Naive thymus-derived CD8-positive, alpha-beta T cell (primary cell): ENCODE data around the gene KCNJ12. TPM values are rescaled to one million over a fixed set of nuclear protein-coding genes. Genes with fewer than 3 reads are reported as not detected.
"Not testable (repeated sequence)": the region's sequence is repeated elsewhere in the genome, so short reads cannot be mapped to it uniquely, and the experiment has no call there.

Source experiments
- ATAC-seq, 2 donors: fragments of 150-1000 bp; cut with Tn5 transposase in 1 of 2; sonication (Bioruptor Pico), chemical (Tn5 transposase) in 1 of 2; 1 replicate in 1 of 2; 2 replicates in 1 of 2; pipeline ENCODE4 v1.10.0; 2021; ENCODE audit warnings: mild to moderate bottlenecking in 2 of 2, moderate library complexity in 2 of 2
- POLR2A ChIA-PET: fragments of 350-600 bp; sonication (Branson Sonifier 250); formaldehyde crosslinking; loops from one replicate; lab custom pipeline; 2021; ENCODE audit warnings: antibody characterized with exemption; lab: Charles Lee
- DNase-seq, 10 donors: peaks; one replicate each; pipeline versions ENCODE4 v3.0.0 to v3.0.0-alpha.2; 2020 to 2022
- H3K27ac Mint-ChIP-seq, 10 donors: one replicate each; pipeline ENCODE4 v1.8.0; 2020 to 2022; ENCODE audit warnings: mild to moderate bottlenecking in 10 of 10, mixed read lengths in 10 of 10, moderate library complexity in 4 of 10, inconsistent platforms in 1 of 10
- H3K27me3 Mint-ChIP-seq, 5 donors: one replicate each; pipeline ENCODE4 v1.8.0; 2021 to 2022; ENCODE audit warnings: mixed read lengths in 5 of 5
- H3K36me3 Mint-ChIP-seq, 3 donors: one replicate each; pipeline ENCODE4 v1.8.0; 2020 to 2022; ENCODE audit warnings: mixed read lengths in 3 of 3, mild to moderate bottlenecking in 2 of 3, inconsistent platforms in 1 of 3
- H3K4me1 Mint-ChIP-seq, 4 donors: one replicate each; pipeline ENCODE4 v1.8.0; 2021 to 2022; ENCODE audit warnings: mixed read lengths in 4 of 4
- H3K4me3 Mint-ChIP-seq, 10 donors: one replicate each; pipeline ENCODE4 v1.8.0; 2020 to 2022; ENCODE audit warnings: mild to moderate bottlenecking in 10 of 10, mixed read lengths in 10 of 10, moderate library complexity in 6 of 10, inconsistent platforms in 1 of 10
- H3K9me3 Mint-ChIP-seq, 9 donors: one replicate each; pipeline ENCODE4 v1.8.0; 2020 to 2022; ENCODE audit warnings: mixed read lengths in 9 of 9, mild to moderate bottlenecking in 3 of 9, inconsistent platforms in 1 of 9, moderate library complexity in 1 of 9
- polyA plus RNA-seq, 3 donors: library from polyadenylated mRNA; unstranded; fragments of 300-500 nt; fragmentation: Illumina TruSeq; gene quantifications; one replicate each; pipeline ENCODE4 v1.2.3, GENCODE V29; 2021
- total RNA-seq, 8 experiments: library from RNA in 2 of 8; stranded (reverse) in 2 of 8; gene quantifications; one replicate each; pipeline ENCODE4 v1.2.3 and lab custom pipeline; 2021 to 2026

KCNJ12 gene
- total RNA-seq (not detected), polyA plus RNA-seq (under 1 TPM in 2 of 3 donors, not detected in 1; 0.16 to 0.18 TPM), total RNA-seq (lab: John Stamatoyannopoulos, UW) (0 to 0.98 (median 0.26) reads per million in 6 experiments)

DNA sequence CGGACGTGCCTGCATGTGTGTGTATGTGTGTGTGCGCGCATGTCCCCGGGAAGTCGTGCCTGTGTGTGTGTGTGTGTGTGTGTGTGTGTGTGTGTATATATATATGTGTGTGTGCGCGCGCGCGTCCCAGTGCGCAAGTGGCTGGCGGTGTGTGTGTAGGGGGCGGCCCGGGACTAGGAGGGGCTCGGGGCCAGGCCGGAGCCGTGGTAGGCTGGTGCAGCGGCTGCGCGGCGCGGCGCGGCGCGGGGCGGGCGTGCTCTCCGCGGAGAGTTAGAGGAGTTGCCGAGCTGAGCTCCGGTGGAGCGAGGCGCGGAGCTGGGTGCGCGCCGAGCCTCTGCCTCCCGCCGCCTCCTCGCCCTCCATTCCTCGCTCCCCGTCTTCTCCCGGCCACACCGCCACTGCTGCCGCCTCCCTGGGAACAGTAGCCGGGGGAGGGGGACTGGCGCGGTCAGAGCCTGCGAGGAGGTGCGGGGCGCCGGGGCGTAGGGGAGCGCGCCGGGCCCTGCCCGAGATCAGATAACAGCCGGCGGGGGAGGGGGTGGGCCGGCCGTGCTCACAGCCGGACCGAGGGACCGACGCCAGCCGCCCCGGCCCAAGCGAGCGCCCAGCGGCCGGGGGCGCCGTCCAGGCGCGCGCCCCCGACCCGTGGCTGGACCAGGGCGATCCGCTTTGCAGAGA lies at the start of gene KCNJ12:
Gene KCNJ12, plus strand, starts transcription at position 277 of the 678 bp plus-strand sequence. CDS start 38,986 bp downstream, outside the sequence.
- ATAC-seq (peak; percentile 39 to 55), DNase-seq (peak in 1 of 10 donors; percentile 8)
- Mint-ChIP-seq H3K4me1 (peaks cover 7 to 27% (median 16%) of the 10 kb centered on the region in 4 donors), H3K36me3 (peaks cover 0 to 2% (median 0%) of the 10 kb centered on the region in 3 donors), H3K4me3 (peak within 1 kb of the TSS; percentile 37 to 82 (median 64)), H3K27ac (no peak within 1 kb of the TSS), H3K27me3 (peaks cover 4 to 52% (median 27%) of the 10 kb centered on the region in 5 donors), H3K9me3 (no peaks in the 10 kb centered on the region)
- POLR2A ChIA-PET: no interaction called here

DNA sequence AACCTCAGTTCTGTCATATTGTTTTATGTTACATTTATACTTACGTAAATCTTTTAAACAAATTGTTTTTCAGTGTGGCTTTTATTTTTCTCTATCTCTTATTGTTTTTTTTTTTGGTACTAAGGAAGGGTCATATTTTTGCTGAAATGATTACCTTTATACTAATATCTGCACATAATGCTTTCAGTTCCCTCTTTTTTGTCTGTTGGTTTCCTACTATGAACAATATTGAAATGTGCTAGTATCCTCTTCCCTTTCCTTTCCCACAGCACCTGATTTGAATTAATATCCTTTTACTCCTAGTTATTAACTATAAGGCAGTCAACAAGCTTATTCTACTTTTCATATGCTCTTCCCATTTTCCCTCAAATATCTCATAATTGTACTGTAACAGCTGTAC lies 48.2 kb upstream of the KCNJ12 start:
- H3K4me1 Mint-ChIP-seq, POLR2A ChIA-PET, H3K27ac Mint-ChIP-seq, H3K27me3 Mint-ChIP-seq, H3K36me3 Mint-ChIP-seq, ATAC-seq, DNase-seq, H3K4me3 Mint-ChIP-seq: not testable (repeated sequence)
- peaks cover 0 to 13% (median 4%) of the 10 kb centered on the region in 9 donors for H3K9me3 Mint-ChIP-seq

DNA sequence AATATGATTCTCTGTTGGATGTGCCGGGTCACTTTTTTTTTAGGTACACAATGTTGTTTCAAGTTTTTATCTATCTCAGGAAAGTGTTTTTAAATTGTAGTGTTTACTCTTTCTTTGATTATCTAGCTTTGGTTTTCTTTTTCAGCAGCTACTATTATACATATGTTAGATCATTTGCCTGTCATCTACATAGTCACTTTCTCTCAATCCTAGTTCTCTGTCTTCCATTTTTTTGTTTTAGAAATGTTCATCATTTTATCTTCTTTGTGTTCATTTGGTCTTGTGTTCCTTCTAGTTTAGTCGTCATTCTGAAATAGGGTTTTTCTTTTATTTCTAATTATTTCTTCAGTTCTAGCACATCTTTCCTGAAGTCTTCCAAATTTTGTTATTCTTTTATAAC lies 47.4 kb upstream of the KCNJ12 start:
- H3K9me3 Mint-ChIP-seq: peaks cover 0 to 13% (median 4%) of the 10 kb centered on the region in 9 donors
- H3K27me3 Mint-ChIP-seq, DNase-seq, H3K27ac Mint-ChIP-seq, H3K36me3 Mint-ChIP-seq, H3K4me1 Mint-ChIP-seq, POLR2A ChIA-PET, H3K4me3 Mint-ChIP-seq, ATAC-seq: not testable (repeated sequence)

DNA sequence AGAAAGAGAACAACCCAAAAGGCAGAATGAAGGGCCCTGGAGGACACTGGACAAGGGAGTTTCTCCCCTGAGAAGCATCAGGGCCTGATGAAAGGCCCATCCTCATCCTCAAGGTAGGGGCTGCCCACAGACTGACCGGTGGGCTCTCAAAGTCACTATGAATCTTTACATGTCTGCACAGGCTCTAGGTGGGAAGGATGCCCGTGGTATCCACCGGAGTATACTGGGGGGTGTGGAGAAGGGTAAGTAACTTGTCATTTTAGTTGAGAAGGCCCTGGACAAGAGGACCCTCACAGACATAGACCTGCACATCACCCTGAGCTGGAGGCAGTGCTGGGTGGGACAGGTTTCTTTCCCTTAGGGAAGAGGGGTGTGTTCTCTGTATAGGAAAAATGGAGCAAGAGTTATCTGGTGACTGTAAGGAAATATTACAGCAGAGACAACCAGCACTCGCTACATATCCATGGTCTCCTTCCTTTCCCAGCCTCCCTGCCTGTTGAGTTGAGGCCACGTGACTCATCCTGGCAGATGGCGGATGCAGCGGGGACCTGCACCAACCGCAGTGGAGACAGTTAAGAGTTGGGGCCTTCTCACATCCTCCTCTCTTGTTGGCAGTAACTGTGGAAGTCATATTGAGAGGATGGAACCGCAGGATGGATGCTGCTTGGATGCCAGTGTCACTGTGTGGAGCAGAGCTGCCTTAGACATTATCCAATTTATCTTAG lies 45.6 kb upstream of the KCNJ12 start:
- H3K27me3 Mint-ChIP-seq: peaks cover 0 to 3% (median 0%) of the 10 kb centered on the region in 5 donors
- ATAC-seq (no peak), DNase-seq (no peak)
- peaks cover 0 to 4% (median 0%) of the 10 kb centered on the region in 4 donors for H3K4me1 Mint-ChIP-seq
- peaks cover 0 to 2% (median 0%) of the 10 kb centered on the region in 3 donors for H3K36me3 Mint-ChIP-seq
- peaks cover 0 to 13% (median 4%) of the 10 kb centered on the region in 9 donors for H3K9me3 Mint-ChIP-seq
- H3K27ac Mint-ChIP-seq: no peak overlapping the region
- H3K4me3 Mint-ChIP-seq: no peak overlapping the region
- POLR2A ChIA-PET: no interaction called here

DNA sequence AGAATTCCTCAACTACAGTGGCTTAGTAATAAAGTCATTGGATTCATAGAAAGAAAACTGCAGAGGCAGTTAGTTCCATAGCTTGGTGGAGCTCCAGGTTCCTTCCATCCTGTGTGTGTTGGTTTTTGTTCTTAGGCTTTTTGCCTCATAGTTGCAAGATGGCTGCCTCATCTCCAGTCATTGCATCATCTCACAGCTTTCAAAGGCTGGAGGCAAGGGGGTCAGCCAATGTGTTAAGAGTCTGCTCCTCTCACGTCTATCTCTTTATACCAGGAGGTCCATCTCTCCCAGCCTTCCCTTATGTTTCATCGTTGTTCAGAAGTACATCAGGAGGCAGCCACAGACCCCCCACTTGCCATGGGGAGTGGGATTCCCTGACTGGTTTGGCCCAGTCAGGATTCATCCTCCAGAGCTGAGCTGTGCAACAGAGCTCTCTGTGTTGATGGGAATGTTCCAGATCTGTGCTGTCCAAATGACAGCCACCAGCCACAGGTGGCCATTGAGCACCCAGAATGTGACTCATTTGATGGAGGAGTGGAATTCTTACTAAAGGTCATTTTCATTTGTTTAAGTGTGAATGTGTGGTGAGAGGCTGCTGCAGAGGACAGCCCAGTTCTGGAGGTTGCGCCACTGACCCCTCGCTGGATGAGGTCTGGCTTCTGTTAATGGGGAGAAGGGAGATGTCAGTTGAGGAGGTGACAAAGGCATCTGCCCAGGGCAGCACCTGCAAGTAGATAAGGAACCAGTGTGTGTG lies 39.4 kb upstream of the KCNJ12 start:
- ATAC-seq, POLR2A ChIA-PET, DNase-seq, H3K4me3 Mint-ChIP-seq, H3K9me3 Mint-ChIP-seq, H3K4me1 Mint-ChIP-seq, H3K27me3 Mint-ChIP-seq, H3K36me3 Mint-ChIP-seq, H3K27ac Mint-ChIP-seq: not testable (repeated sequence)

DNA sequence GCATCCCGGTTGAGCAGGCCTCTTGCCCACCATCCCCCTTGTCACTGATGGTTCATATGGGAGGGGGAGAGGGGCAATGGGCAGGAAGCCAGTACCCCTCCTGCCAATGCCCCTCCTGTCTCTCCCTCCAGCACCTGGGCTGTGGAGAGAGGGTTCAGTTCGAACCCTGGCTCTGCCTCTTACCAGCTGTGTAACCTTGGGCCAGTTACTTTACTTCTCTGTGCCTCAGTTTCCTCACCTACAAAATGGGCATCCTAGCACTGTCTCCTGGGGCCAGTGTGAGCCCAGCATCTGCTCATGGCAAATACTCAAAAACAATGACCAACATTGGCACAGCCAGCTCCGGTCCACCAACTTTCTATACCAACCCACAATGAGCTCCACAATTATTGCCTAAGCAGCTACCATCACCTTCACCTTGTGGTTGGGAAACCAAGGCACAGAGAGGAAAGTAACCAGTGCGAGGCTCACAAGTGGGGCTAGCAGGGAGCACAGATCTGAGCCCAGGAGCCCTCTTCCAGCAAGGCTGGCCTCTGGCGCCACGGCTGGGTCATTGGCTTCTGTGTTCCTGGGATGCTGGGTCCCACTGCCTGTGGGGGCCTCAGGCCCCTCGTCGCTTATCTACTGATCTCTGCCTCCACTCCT lies 38.1 kb upstream of the KCNJ12 start:
- H3K36me3 Mint-ChIP-seq, H3K27me3 Mint-ChIP-seq, H3K4me1 Mint-ChIP-seq, H3K9me3 Mint-ChIP-seq, POLR2A ChIA-PET, ATAC-seq: not testable (repeated sequence)
- peak in 1 of 10 donors; percentile 41 for DNase-seq
- Mint-ChIP-seq H3K27ac (peak overlapping the region in 1 of 10 donors; percentile 80), H3K4me3 (peak overlapping the region in 1 of 10 donors; percentile 20)

DNA sequence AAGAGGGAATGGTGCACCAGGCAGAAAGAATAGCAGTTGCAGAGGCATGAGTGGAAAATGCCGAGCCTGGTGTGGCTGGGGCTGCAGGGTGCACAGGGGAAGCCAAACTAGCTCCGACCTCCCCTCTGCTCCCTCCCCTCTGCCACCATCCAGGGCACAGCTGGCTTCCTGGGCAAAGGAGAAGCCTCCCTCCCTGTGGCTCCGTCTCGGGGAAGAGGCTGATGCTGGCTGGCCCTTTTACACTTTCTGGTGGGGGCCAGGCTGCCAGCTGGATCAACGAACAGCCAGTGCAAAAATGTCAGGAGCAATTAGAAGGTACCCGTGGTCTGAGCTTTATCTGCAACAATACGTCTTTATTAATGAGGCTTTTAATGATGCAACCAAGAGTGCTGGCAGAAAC lies 37.1 kb upstream of the KCNJ12 start:
- H3K9me3 Mint-ChIP-seq: peaks cover 0 to 4% (median 0%) of the 10 kb centered on the region in 9 donors
- DNase-seq (no peak), ATAC-seq (no peak)
- no peaks in the 10 kb centered on the region for H3K4me1 Mint-ChIP-seq
- H3K27me3 Mint-ChIP-seq: no peaks in the 10 kb centered on the region
- H3K27ac Mint-ChIP-seq: peak overlapping the region in 1 of 10 donors; percentile 44
- no peaks in the 10 kb centered on the region for H3K36me3 Mint-ChIP-seq
- H3K4me3 Mint-ChIP-seq: no peak overlapping the region
- POLR2A ChIA-PET: no interaction called here

DNA sequence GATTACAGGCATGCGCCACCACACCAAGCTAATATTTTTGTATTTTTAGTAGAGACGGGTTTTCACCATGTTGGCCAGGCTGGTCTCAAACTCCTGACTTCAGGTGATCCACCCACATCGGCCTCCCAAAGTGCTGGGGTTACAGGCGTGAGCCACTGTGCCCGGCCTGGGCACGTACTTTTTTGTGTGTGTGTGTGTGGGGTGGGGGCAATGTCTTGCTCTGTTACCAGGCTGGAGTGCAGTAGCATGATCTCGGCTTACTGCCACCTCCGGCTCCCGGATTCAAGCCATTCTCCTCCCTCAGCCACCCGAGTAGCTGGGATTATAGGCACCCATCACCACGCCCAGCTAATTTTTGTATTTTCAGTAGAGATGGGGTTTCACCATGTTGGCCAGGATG lies 36.6 kb upstream of the KCNJ12 start:
- H3K4me3 Mint-ChIP-seq, H3K9me3 Mint-ChIP-seq, H3K36me3 Mint-ChIP-seq, POLR2A ChIA-PET, H3K27ac Mint-ChIP-seq, H3K4me1 Mint-ChIP-seq, ATAC-seq, H3K27me3 Mint-ChIP-seq, DNase-seq: not testable (repeated sequence)

DNA sequence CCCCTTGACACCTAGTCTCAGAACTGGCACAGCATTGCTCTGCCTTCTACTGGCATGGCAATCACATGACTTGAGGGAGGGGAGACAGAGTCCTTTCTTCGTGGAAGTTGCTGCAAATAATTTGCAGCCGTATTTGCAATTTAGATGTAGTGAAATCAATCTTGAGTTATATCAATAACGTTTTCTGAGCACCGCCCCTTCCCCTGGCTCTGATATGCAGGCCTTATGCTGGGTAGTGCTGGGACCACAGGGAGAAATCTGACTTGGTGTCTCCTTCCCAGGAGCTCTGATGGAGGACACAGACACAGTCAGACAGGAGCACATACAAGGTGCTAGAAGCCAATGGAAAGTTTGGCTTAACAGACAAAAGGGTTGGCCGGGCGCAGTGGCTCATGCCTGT lies 35.8 kb upstream of the KCNJ12 start:
- H3K4me1 Mint-ChIP-seq, ATAC-seq, H3K27me3 Mint-ChIP-seq, H3K9me3 Mint-ChIP-seq, H3K4me3 Mint-ChIP-seq, POLR2A ChIA-PET, H3K27ac Mint-ChIP-seq, DNase-seq, H3K36me3 Mint-ChIP-seq: not testable (repeated sequence)

DNA sequence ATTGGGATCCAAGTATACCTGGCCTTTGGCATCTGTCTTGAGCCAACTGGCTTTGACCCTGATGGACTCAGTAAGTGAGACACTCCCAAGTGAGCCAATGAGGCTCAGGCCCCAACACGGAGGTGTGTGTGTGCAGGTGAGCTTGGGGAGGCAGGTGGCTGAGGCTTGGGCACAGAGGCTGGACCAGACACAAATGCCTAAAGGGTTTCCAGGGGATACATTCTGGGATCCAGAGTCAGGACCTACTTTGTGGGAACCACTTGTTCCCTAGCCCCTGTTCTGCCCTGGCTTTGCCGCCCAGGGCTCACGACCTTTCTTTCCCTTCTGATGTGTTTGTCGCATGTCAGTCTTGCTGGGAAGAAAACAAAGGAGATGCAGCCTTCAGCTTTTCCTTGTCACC lies 34.9 kb upstream of the KCNJ12 start:
- DNase-seq, H3K27me3 Mint-ChIP-seq, H3K4me3 Mint-ChIP-seq, H3K36me3 Mint-ChIP-seq, H3K27ac Mint-ChIP-seq, H3K9me3 Mint-ChIP-seq, ATAC-seq, H3K4me1 Mint-ChIP-seq, POLR2A ChIA-PET: not testable (repeated sequence)

DNA sequence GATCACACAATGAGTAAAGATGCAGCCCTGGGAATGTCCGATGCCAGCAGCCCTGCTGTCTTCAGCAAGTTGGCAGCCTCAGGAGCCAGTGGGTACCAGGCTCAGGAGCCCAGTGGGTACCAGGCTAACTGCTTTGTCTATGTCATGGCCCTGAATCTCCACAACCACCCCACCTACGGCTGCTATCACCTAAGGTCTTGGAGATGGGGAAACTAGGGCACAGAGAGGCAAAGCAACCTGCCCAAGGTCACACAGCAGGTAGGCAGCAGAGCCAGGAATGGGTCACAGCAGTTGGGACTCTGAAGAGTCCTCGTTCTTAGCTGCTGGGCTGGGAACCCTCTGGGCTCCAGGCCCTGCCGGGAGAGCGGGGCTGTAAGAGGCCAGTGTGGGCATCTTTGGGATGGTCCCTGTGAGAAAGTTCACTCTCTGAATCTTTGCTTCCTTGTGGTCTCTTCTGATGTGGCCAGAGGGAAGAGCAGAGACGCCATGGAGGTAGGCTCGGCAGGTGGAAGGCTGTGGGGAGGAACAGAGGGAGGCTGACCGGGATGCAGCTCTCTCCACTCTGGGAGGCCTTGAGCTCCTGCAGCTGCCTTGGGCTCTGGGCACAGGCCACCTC lies 34.1 kb upstream of the KCNJ12 start:
- ATAC-seq, H3K27me3 Mint-ChIP-seq, H3K4me1 Mint-ChIP-seq, H3K27ac Mint-ChIP-seq, H3K4me3 Mint-ChIP-seq, DNase-seq, POLR2A ChIA-PET, H3K9me3 Mint-ChIP-seq, H3K36me3 Mint-ChIP-seq: not testable (repeated sequence)
